GM12878 (cell line): Measurements from ENCODE around the gene TMEM44. TPM values are rescaled to one million over a fixed set of nuclear protein-coding genes. Genes with fewer than 3 reads are reported as not detected.

ENCODE experiments used
- ATAC-seq: fragments of 200-7000 bp; cut with Tn5 transposase; 3 replicates; pipeline ENCODE4 v1.9.1; 2020; ENCODE audit warnings: mild to moderate bottlenecking, moderate library complexity
- BruUV-seq: library from RNA; stranded (reverse); fragments of 400-500 nt; replicated peaks from 2 replicates; lab custom pipeline; 2021; lab: Mats Ljungman, UMichigan
- CTCF ChIA-PET: fragments of 300-600 bp; sonication (Branson Sonifier 250); formaldehyde crosslinking; extraction: SDS; loops from one replicate; lab custom pipeline; 2021; ENCODE audit warnings: inconsistent platforms; lab: Yijun Ruan, JAX
- POLR2A ChIA-PET: fragments of 350-600 bp; formaldehyde crosslinking; extraction: SDS; loops from one replicate; lab custom pipeline; 2021; ENCODE audit warnings: inconsistent platforms; lab: Charles Lee
- RAD21 ChIA-PET: fragments of 300-600 bp; sonication (Branson Sonifier 250); formaldehyde crosslinking; loops from one replicate; lab custom pipeline; 2023; ENCODE audit warnings: antibody characterized with exemption; ENCODE audit not compliant: unreplicated experiment; lab: Charles Lee
- SMC1A ChIA-PET: fragments of 300-600 bp; sonication (Branson Sonifier 250); formaldehyde crosslinking; loops from one replicate; lab custom pipeline; 2023; ENCODE audit not compliant: unreplicated experiment, uncharacterized antibody; lab: Charles Lee
- DNase-seq: peaks from one replicate; pipeline ENCODE4 v3.0.0-alpha.2; 2011; ENCODE audit warnings: low read depth, low spot score
- FAIRE-seq: peaks from 3 replicates; lab custom pipeline; 2011; peaks lifted over from hg19 to GRCh38; lab: Jason Lieb, UNC
- H2AFZ ChIP-seq: 2 replicates; pipeline ENCODE4 v1.6.0; 2011; ENCODE audit warnings: low read depth, low read length, control low read depth; ENCODE audit not compliant: control insufficient read depth
- H3K27ac ChIP-seq: 2 replicates; pipeline ENCODE4 v1.5.1; 2011; ENCODE audit warnings: control low read depth; ENCODE audit not compliant: control insufficient read depth, insufficient read depth
- H3K27me3 ChIP-seq, 2 experiments: replicated peaks in 1 of 2; 2 replicates each; pipeline versions ENCODE4 v1.6.0 to v1.6.1; 2011; ENCODE audit warnings: low read length in 1 of 2; ENCODE audit not compliant: control insufficient read depth in 2 of 2, insufficient read depth in 2 of 2
- H3K36me3 ChIP-seq, 2 experiments: 2 replicates each; pipeline ENCODE4 v1.5.1; 2011; ENCODE audit warnings: low read length in 1 of 2; ENCODE audit not compliant: control insufficient read depth in 2 of 2, insufficient read depth in 2 of 2
- H3K4me1 ChIP-seq: 2 replicates; pipeline ENCODE4 v1.6.1; 2011; ENCODE audit warnings: mild to moderate bottlenecking, low read length, moderate library complexity, mixed read lengths; ENCODE audit not compliant: control insufficient read depth, insufficient read depth
- H3K4me2 ChIP-seq: 2 replicates; pipeline ENCODE4 v1.6.0; 2011; ENCODE audit warnings: control low read depth; ENCODE audit not compliant: control insufficient read depth, insufficient read depth
- H3K4me3 ChIP-seq: fragments of 200-600 bp; sonication (generic); 2 replicates; pipeline ENCODE4 v1.5.1; 2016
- H3K79me2 ChIP-seq: 2 replicates; pipeline ENCODE4 v1.6.0; 2011; ENCODE audit warnings: low read length; ENCODE audit not compliant: control insufficient read depth, insufficient read depth
- H3K9ac ChIP-seq: 2 replicates; pipeline ENCODE4 v1.8.0; 2011; ENCODE audit warnings: low read length, control low read depth, mixed read lengths; ENCODE audit not compliant: control insufficient read depth, insufficient read depth
- H3K9me3 ChIP-seq: replicated peaks from 3 replicates; pipeline ENCODE4 v1.5.1; 2011; ENCODE audit warnings: mild to moderate bottlenecking, low read length; ENCODE audit not compliant: control insufficient read depth, insufficient read depth
- H4K20me1 ChIP-seq: 2 replicates; pipeline ENCODE4 v1.6.0; 2011; ENCODE audit not compliant: control insufficient read depth, insufficient read depth
- ASH2L ChIP-seq: fragments of 300-600, 200-600 bp; sonication (generic); IDR thresholded peaks from 2 replicates; pipeline ENCODE4 v1.6.1; 2017; ENCODE audit warnings: low read depth, mild to moderate bottlenecking, borderline replicate concordance
- EGR1 ChIP-seq, 2 experiments: IDR thresholded peaks; 1 replicate in 1 of 2; 2 replicates in 1 of 2; pipeline ENCODE4 v1.6.1; 2011 to 2012; ENCODE audit warnings: low read depth in 2 of 2, low read length in 2 of 2, borderline replicate concordance in 1 of 2, mild to moderate bottlenecking in 1 of 2, moderate library complexity in 1 of 2
- EZH2 ChIP-seq: IDR thresholded peaks from 2 replicates; pipeline ENCODE4 v1.6.1; 2012; ENCODE audit warnings: low read depth, mild to moderate bottlenecking, control low read depth, inconsistent platforms, low read length, borderline replicate concordance; ENCODE audit not compliant: control insufficient read depth
- GABPA ChIP-seq: IDR thresholded peaks from 2 replicates; pipeline ENCODE4 v1.6.1; 2014; ENCODE audit warnings: antibody characterized with exemption, low read depth, mild to moderate bottlenecking, inconsistent platforms
- GATAD2B ChIP-seq: fragments of 450-650 bp; conservative IDR thresholded peaks from 2 replicates; pipeline ENCODE4 v1.6.1; 2017; ENCODE audit warnings: low read depth, mild to moderate bottlenecking, moderate library complexity
- PAX5 ChIP-seq: IDR thresholded peaks from 2 replicates; pipeline ENCODE4 v1.6.1; 2011; ENCODE audit warnings: low read depth, low read length, borderline replicate concordance
- POLR2A ChIP-seq: IDR thresholded peaks from 2 replicates; pipeline ENCODE4 v1.6.1; 2011; ENCODE audit warnings: low read depth, mild to moderate bottlenecking, low read length
- RCOR1 ChIP-seq: conservative IDR thresholded peaks from 2 replicates; pipeline ENCODE4 v1.6.1; 2012; ENCODE audit warnings: low read depth, low read length, improper control_type of control experiment
- RFX5 ChIP-seq: IDR thresholded peaks from 2 replicates; pipeline ENCODE4 v1.6.1; 2011; ENCODE audit warnings: low read depth, low read length, improper control_type of control experiment
- RUNX3 ChIP-seq: IDR thresholded peaks from 2 replicates; pipeline ENCODE4 v1.6.1; 2012; ENCODE audit warnings: low read length, inconsistent platforms
- SIN3A ChIP-seq: IDR thresholded peaks from 2 replicates; pipeline ENCODE4 v1.6.1; 2012; ENCODE audit warnings: low read depth, low read length, improper control_type of control experiment
- SRF ChIP-seq, 2 experiments: IDR thresholded peaks; 2 replicates each; pipeline ENCODE4 v1.6.1; 2011; ENCODE audit warnings: low read depth in 2 of 2, low read length in 2 of 2, mild to moderate bottlenecking in 1 of 2, moderate library complexity in 1 of 2
- ZNF217 ChIP-seq: fragments of 450-650 bp; IDR thresholded peaks from 2 replicates; pipeline ENCODE4 v1.6.1; 2017; ENCODE audit warnings: antibody characterized with exemption, mild to moderate bottlenecking
- WGBS: methylation state at CpG from one replicate; pipeline ENCODE4 v1.1.6; 2016; ENCODE audit warnings: low lambda C conversion rate; ENCODE audit not compliant: insufficient replicate concordance, insufficient coverage; ENCODE audit errors: missing lambda C conversion rate; 5-methylcytosine and 5-hydroxymethylcytosine counted together
- in situ Hi-C: fragments of 300-500 bp; cut with MboI; formaldehyde crosslinking; loops from 9 replicates; pipeline ENCODE4 v1.14.3; 2018; ENCODE audit warnings: mixed read lengths
- intact Hi-C: fragments of 100-400 bp; cut with micrococcal nuclease; formaldehyde crosslinking; loops from one replicate; pipeline ENCODE4 v1.14.2; 2022; ENCODE audit not compliant: unreplicated experiment
- polyA plus RNA-seq, 11 experiments: library from polyadenylated mRNA; depleted of rRNA in 4 of 11; unstranded in 6 of 11; stranded (reverse) in 5 of 11; fragments of >200 nt; fragmentation: Nextera tagmentation in 4 of 11; fragmentation: Illumina TruSeq in 1 of 11; extraction: Ambion mirVana in 4 of 11; extraction: Trizol in 1 of 11; gene quantifications; 1 replicate in 1 of 11; 2 replicates in 10 of 11; pipeline versions ENCODE4 v1.2.1 to v1.2.3, GENCODE V29; 2011 to 2016; ENCODE audit warnings: inconsistent platforms in 2 of 11, missing spikeins in 2 of 11, low read depth in 1 of 11
- total RNA-seq, 4 experiments: library from RNA; depleted of rRNA in 3 of 4; stranded (reverse); fragments of >200 nt in 3 of 4; fragmentation: Illumina TruSeq in 1 of 4; extraction: Trizol in 1 of 4; gene quantifications; 2 replicates each; pipeline versions ENCODE4 v1.2.1 to v1.2.3, GENCODE V29; 2013 to 2021
- TF ChIP-seq, protein P1 (sequence below): fragments of 450-650 bp; formaldehyde crosslinking; IDR thresholded peaks from 2 replicates; pipeline ENCODE4 v1.4.0; 2022; ENCODE audit warnings: mild to moderate bottlenecking, moderate library complexity
- TF ChIP-seq, protein P2 (sequence below): fragments of 450-650 bp; conservative IDR thresholded peaks from 2 replicates; pipeline ENCODE4 v1.6.1; 2017; ENCODE audit warnings: mild to moderate bottlenecking, moderate library complexity

The TMEM44 gene
- total and polyA plus RNA-seq, 10 of the 15 experiments (the other 5 are each of a cell fraction or from before 2014, with no cell fraction given) = 0.57 to 8.3 (median 3.6) TPM

DNA sequence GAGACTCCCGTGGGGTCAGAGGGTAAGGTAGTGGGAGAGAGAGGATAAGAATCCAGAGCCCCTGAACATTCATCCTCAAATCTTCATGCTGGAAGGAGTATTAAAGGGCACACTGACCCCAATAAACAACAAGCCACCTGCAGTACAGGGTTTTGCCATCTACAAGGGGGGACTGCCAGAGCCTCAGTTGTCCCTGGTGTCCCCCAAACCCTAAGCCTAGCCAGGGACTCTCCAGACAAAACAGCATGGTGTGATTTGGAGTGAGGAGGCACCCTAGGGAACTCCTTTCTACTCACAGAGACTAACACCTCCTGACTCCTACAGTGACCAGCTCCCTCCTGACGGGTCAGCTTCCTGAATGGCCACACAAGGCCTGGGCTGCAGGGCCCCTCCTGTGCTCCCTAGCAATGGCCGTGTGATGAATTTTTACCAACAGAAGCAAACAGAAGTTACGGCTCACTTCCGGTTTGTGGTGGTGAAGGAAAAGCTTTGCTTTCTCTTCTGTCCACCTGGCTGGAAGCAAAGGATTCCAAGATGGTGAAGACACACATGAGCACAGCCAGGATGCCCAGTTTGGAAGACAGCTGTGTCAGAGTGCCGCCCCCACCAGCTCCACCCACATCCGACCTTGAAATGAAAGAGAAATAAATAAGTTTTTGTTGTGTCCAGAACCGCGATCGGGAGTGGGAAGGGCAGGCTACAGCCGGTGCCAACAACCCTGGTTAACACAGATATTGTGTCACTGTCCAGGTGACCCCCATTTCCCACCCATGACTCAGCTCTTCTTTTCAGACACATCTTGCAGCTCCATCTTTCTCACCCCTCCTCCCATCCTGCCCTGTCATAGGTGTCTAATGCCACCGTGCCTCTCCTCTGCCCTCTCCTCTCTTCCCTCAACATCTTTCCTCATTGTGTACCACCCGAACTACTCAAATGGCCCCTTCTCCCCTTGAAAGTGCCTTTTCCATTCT is 76.8 kb downstream of the TMEM44 start:
- DNase-seq (no peak), FAIRE-seq (peak; percentile 69), ATAC-seq (no peak)
- Histone ChIP-seq H3K4me1 (no peaks in the 10 kb centered on the region), H3K9ac (peak overlapping the region; percentile 29; the same call in 1 of the 2 replicates), H3K79me2 (no peaks in the 10 kb centered on the region), H3K4me3 (peak overlapping the region; percentile 46), H3K9me3 (no peaks in the 10 kb centered on the region), H3K4me2 (peak overlapping the region; percentile 53), H3K27me3 (no peaks in the 10 kb centered on the region), H3K27ac (0 out of 2 replicates have a peak overlapping the region, but pooled peaks have one; percentile 28), H4K20me1 (no peaks in the 10 kb centered on the region), H3K36me3 (no peaks in the 10 kb centered on the region), H2AFZ (peak overlapping the region; percentile 86)
- POLR2A ChIA-PET = interaction anchor here (0.6 to 1.5 kb wide), 2 partner anchors 11 to 712 kb away, joined by 3 read pairs; no protein-coding TSS in a partner anchor
- SMC1A ChIA-PET = interaction anchor here (0.6 to 1.5 kb wide), 4 partner anchors 14 to 67 kb away, joined by 3 to 4 read pairs (median 4); no protein-coding TSS in a partner anchor
- BruUV-seq = no TSS peak
- WGBS = 57% methylated on average over 13 of the region's 13 CpGs
- RAD21 ChIA-PET = no interaction called here
- intact Hi-C loops (no loop called here), in situ Hi-C loops (no loop called here)
- TF ChIP-seq ASH2L (no peak), EZH2 (no peak), PAX5 (no peak), RFX5 (no peak), RCOR1 (no peak), POLR2A (peak; percentile 60), SRF (IDR thresholded peaks at IDR 0.05; ENCODE audit: low read depth in 2 of 2, low read length in 2 of 2) (peak; percentile 42 to 60; a peak in 1 of 4 replicates), EGR1 (IDR thresholded peaks at IDR 0.05; ENCODE audit: borderline replicate concordance in 1 of 2, low read depth in 2 of 2, low read length in 2 of 2) (no peak), ZNF217 (no peak), SIN3A (no peak), GATAD2B (no peak), GABPA (0 out of 2 replicates have a peak, but pooled peaks have one; percentile 17), RUNX3 (peak; percentile 39)
- TF ChIP-seq, protein P1, sequence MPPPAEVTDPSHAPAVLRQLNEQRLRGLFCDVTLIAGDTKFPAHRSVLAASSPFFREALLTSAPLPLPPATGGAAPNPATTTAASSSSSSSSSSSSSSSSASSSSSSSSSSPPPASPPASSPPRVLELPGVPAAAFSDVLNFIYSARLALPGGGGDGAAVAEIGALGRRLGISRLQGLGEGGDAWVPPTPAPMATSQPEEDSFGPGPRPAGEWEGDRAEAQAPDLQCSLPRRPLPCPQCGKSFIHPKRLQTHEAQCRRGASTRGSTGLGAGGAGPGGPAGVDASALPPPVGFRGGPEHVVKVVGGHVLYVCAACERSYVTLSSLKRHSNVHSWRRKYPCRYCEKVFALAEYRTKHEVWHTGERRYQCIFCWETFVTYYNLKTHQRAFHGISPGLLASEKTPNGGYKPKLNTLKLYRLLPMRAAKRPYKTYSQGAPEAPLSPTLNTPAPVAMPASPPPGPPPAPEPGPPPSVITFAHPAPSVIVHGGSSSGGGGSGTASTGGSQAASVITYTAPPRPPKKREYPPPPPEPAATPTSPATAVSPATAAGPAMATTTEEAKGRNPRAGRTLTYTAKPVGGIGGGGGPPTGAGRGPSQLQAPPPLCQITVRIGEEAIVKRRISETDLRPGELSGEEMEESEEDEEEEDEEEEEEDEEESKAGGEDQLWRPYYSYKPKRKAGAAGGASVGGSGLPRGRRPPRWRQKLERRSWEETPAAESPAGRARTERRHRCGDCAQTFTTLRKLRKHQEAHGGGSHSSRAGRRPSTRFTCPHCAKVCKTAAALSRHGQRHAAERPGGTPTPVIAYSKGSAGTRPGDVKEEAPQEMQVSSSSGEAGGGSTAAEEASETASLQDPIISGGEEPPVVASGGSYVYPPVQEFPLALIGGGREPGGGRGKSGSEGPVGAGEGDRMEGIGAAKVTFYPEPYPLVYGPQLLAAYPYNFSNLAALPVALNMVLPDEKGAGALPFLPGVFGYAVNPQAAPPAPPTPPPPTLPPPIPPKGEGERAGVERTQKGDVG = no peak
- TF ChIP-seq, protein P2, sequence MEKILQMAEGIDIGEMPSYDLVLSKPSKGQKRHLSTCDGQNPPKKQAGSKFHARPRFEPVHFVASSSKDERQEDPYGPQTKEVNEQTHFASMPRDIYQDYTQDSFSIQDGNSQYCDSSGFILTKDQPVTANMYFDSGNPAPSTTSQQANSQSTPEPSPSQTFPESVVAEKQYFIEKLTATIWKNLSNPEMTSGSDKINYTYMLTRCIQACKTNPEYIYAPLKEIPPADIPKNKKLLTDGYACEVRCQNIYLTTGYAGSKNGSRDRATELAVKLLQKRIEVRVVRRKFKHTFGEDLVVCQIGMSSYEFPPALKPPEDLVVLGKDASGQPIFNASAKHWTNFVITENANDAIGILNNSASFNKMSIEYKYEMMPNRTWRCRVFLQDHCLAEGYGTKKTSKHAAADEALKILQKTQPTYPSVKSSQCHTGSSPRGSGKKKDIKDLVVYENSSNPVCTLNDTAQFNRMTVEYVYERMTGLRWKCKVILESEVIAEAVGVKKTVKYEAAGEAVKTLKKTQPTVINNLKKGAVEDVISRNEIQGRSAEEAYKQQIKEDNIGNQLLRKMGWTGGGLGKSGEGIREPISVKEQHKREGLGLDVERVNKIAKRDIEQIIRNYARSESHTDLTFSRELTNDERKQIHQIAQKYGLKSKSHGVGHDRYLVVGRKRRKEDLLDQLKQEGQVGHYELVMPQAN = no peak
- CTCF ChIA-PET = no interaction called here
